IgD-negative memory B cell (primary cell): Measurements from ENCODE around the gene ARAP2. TPM values are rescaled to one million over a fixed set of nuclear protein-coding genes. Genes with fewer than 3 reads are reported as not detected.
A peak's percentile ranks its signal among the peaks of the same experiment; 100 is the strongest.

ENCODE experiments used
- H3K27ac Mint-ChIP-seq, 3 donors: one replicate each; pipeline ENCODE4 v1.8.0; 2020 to 2022; ENCODE audit warnings: mild to moderate bottlenecking in 3 of 3, mixed read lengths in 3 of 3, moderate library complexity in 1 of 3
- H3K27me3 Mint-ChIP-seq: one replicate; pipeline ENCODE4 v1.8.0; 2021; ENCODE audit warnings: mixed read lengths
- H3K36me3 Mint-ChIP-seq: one replicate; pipeline ENCODE4 v1.8.0; 2020; ENCODE audit warnings: mild to moderate bottlenecking, mixed read lengths
- H3K4me1 Mint-ChIP-seq, 3 donors: one replicate each; pipeline ENCODE4 v1.8.0; 2020 to 2022; ENCODE audit warnings: mixed read lengths in 3 of 3, mild to moderate bottlenecking in 1 of 3
- H3K4me3 Mint-ChIP-seq, 4 donors: one replicate each; pipeline ENCODE4 v1.8.0; 2020 to 2022; ENCODE audit warnings: mild to moderate bottlenecking in 4 of 4, mixed read lengths in 4 of 4, moderate library complexity in 3 of 4
- H3K9me3 Mint-ChIP-seq, 3 donors: one replicate each; pipeline ENCODE4 v1.8.0; 2020 to 2021; ENCODE audit warnings: mixed read lengths in 3 of 3, mild to moderate bottlenecking in 1 of 3
- polyA plus RNA-seq: library from polyadenylated mRNA; unstranded; fragments of 300-500 nt; fragmentation: Illumina TruSeq; gene quantifications from one replicate; pipeline ENCODE4 v1.2.3, GENCODE V29; 2021

The ARAP2 gene
- polyA plus RNA-seq, 1 donor from 2014 or later, result 20.8 TPM

DNA sequence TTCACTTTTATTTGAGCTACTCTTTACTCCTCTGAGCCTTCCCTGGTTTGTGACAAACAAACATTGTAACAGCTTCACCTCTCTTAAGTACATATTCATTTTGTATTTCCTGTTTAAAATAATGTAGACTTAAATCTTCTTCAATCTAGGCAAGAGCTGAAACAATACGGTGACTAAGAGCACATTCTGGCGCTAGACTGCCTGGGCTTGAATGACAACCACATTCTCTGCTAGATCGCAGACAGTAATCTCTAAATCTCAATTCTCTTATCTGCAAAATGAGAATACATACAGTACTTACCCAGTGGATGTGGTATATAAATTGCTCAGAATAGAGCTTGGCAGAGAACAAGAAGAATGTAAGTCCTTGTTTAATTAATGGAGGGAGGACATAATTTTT lies 144.8 kb downstream of the ARAP2 start:
- Mint-ChIP-seq H3K9me3 (peaks cover 0 to 6% (median 2%) of the 10 kb centered on the region in 3 donors), H3K27me3 (no peaks in the 10 kb centered on the region), H3K27ac (no peak overlapping the region), H3K4me1 (no peaks in the 10 kb centered on the region), H3K36me3 (peaks cover 32% of the 10 kb centered on the region), H3K4me3 (no peak overlapping the region)

DNA sequence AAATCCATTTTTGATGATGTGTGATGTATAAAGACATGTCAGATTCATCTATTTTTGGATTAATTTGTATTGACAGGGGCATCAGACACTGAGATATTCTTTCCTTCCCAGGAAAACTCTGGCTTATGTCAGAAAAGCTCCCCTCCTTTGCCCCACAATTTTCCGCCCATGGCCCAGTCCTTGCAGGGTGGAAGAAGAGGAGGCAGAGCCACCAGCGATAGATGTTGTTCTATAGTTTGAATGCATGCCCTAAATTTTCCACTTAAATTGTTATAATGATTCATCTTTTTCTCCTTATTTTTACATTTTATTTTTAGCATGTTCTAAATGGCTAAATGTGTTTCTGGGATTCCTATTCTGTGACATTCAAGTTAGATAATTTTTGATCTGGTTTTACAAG lies 149.3 kb downstream of the ARAP2 start:
- Mint-ChIP-seq H3K36me3 (peaks cover 17% of the 10 kb centered on the region), H3K4me3 (no peak overlapping the region)

DNA sequence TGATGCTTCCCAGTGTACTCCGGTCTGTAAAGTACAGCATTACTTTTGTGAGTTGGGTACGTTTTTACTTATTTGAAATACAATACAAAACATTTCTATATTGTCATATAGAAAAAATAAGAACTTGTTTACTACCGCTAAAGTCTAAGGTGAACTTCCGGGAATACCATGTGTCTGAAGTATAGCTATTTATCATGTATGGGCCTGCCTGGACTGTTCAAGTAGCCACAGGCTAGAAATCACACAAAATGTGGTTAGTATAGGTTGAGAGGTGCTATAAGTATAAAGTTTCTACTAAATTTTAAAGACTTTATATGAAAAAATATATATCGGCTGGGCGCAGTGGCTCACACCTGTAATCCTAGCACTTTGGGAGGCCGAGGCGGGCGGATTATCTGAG lies 152.3 kb downstream of the ARAP2 start:
- Mint-ChIP-seq H3K9me3 (no peaks in the 10 kb centered on the region), H3K27me3 (no peaks in the 10 kb centered on the region), H3K4me3 (no peak overlapping the region), H3K36me3 (peaks cover 10% of the 10 kb centered on the region), H3K4me1 (no peaks in the 10 kb centered on the region), H3K27ac (no peak overlapping the region)

More for the DNA sequence above, 149.3 kb downstream of the ARAP2 start:
- no peaks in the 10 kb centered on the region for H3K9me3 Mint-ChIP-seq
- no peaks in the 10 kb centered on the region for H3K27me3 Mint-ChIP-seq
- H3K4me1 Mint-ChIP-seq, result no peaks in the 10 kb centered on the region
- no peak overlapping the region for H3K27ac Mint-ChIP-seq

DNA sequence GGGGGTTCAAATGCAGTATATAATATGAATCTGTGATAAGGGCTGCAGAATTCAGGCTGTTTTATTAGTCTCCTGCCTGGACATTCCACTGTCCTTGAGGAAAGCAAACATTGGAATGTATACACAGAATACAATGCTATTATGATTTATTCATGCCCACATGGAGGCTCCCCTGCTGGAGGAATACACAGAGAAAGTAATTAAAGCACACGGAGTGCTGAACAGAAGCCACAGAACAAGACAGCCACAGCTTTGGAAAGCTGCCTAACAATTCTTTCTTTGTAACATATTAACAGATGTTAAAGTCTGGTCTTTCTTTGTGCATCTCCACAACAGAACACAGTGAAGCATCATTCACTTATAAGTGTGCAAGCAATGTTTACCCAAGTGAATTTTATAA lies 155.8 kb downstream of the ARAP2 start:
- no peaks in the 10 kb centered on the region for H3K4me1 Mint-ChIP-seq

DNA sequence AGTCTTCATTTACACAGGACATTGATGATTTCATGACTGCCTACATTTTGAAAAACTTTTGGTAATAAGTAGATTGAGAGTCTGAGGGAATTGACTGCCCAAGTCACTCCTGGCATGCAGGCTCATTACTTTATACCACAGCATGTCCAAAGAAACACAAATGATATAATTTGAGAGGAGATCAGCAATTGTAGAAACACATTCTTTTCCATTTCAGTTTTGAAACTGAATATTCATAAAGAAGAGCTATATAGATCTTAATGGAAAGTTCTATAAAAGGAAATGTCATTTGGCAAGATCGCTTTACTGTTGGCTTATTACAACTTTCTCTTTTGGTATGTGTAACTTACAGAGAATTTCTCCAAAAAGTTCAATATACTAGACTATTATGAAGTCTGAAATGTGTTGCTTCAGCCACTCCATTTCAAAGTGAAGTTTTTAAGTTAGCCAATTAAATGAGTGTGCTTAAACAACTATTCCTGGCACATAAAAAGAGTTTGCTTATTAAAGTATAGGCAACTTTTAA lies 158.0 kb downstream of the ARAP2 start:
- Mint-ChIP-seq H3K27ac (no peak overlapping the region), H3K4me3 (no peak overlapping the region), H3K36me3 (peaks cover 5% of the 10 kb centered on the region), H3K9me3 (no peaks in the 10 kb centered on the region), H3K27me3 (no peaks in the 10 kb centered on the region), H3K4me1 (no peaks in the 10 kb centered on the region)

More for the DNA sequence above, 155.8 kb downstream of the ARAP2 start:
- no peak overlapping the region for H3K4me3 Mint-ChIP-seq
- no peaks in the 10 kb centered on the region for H3K9me3 Mint-ChIP-seq
- H3K27me3 Mint-ChIP-seq, result no peaks in the 10 kb centered on the region
- peaks cover 6% of the 10 kb centered on the region for H3K36me3 Mint-ChIP-seq
- no peak overlapping the region for H3K27ac Mint-ChIP-seq

DNA sequence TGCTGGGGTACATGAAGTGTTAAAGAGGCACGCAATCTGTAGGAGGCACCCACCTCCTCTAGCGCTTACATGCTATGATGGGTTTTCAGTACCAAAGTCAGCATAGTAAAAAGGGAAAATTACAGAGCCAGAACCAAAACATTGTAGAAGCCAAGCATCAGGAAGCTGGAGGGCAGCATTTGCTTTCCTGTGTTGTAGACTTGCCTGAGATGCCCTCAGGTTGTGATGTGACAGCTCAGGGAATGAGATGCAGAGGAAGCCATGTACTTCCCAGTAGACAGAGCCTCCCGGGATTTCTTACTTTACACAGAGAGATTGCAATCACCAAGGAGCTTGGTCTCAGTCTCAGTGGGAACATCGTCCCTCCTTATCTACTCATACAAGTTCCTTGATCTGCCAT lies 161.5 kb downstream of the ARAP2 start:
- Mint-ChIP-seq H3K9me3 (no peaks in the 10 kb centered on the region), H3K36me3 (peaks cover 6% of the 10 kb centered on the region), H3K27me3 (no peaks in the 10 kb centered on the region), H3K4me3 (no peak overlapping the region), H3K27ac (no peak overlapping the region), H3K4me1 (no peaks in the 10 kb centered on the region)

DNA sequence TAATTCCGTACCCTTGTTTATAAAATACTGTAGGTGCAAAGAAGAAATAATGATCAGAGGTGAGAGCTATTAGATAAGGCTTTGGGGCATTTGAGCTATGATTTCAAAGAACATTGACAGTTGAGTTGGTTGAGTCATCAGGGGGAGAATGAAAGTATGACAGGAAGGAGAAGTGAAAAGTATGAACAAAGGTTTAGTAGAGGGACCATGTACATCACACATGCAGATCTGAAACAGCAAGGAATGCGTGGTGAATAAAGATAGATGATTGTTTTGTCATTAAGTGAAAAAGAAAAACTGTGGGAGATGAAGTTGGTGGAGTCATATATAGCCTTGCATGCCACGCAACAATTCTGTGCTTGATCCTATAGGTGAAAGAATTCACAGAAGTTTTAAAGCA lies 163.1 kb downstream of the ARAP2 start:
- peaks cover 5% of the 10 kb centered on the region for H3K36me3 Mint-ChIP-seq
- H3K27me3 Mint-ChIP-seq, result no peaks in the 10 kb centered on the region
- H3K9me3 Mint-ChIP-seq, result no peaks in the 10 kb centered on the region
- H3K27ac Mint-ChIP-seq, result no peak overlapping the region
- H3K4me3 Mint-ChIP-seq, result no peak overlapping the region
- no peaks in the 10 kb centered on the region for H3K4me1 Mint-ChIP-seq

DNA sequence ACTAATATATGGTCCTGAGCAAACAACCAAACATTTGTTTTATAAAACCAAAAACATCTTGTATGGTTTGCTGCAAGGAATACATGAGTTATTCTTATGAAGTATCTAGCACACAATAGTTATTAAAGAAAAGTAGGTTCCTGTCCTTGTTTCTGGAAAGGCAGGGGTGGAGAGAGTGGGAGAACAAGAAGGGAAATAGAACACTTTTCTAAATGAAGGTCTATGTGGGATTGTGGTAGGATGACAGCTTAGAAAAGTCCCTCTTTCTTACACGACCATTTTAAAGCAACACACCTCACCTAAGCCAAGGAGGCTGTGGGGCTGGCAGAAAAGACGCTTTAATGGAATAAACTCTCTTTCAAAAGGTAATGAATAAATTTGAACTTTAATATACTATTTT lies 164.6 kb downstream of the ARAP2 start:
- peak overlapping the region in 1 of 3 donors; percentile 18 for H3K27ac Mint-ChIP-seq
- H3K9me3 Mint-ChIP-seq, result no peaks in the 10 kb centered on the region
- H3K27me3 Mint-ChIP-seq, result no peaks in the 10 kb centered on the region
- H3K4me3 Mint-ChIP-seq, result no peak overlapping the region
- no peaks in the 10 kb centered on the region for H3K4me1 Mint-ChIP-seq
- H3K36me3 Mint-ChIP-seq, result peaks cover 5% of the 10 kb centered on the region

DNA sequence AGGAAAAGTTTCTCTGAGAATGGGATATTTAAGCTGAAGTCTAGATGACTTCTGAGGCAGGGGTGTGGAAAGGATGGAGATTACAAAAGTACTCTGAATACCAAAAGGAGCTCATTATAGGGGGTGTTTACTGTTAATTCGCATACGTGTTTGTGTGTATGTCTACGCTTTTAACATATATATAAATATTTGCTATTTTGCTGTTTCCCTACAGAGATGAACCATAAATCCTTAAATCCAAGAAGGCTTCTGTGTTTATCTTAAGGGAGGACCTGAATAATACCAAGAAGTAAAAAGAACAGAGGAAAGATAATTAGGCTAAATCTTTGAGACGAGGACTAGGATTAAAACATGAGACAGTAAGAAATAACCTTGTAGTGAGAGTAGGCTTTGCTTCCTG lies 166.0 kb downstream of the ARAP2 start:
- Mint-ChIP-seq H3K4me1 (no peaks in the 10 kb centered on the region), H3K36me3 (peaks cover 4% of the 10 kb centered on the region), H3K4me3 (no peak overlapping the region), H3K27ac (no peak overlapping the region), H3K9me3 (no peaks in the 10 kb centered on the region), H3K27me3 (no peaks in the 10 kb centered on the region)

DNA sequence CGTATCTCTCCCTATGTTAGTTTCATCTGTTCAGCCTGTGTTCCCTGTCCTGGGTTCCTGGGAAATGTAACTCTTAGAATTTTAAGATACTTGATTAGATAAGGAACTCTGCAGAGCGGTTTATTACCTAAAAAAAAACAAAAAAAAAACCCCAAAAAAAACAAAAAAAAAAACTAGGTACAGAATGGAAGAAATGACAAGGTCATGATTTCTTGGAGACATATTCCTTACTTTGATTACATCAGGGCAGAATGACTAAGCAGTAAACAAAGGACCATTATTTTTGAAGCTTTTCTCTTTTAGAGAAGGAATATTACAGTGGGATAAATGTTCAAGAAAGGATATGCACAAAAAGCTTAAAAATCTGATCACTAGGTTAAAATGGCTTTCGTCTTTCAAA lies 171.8 kb downstream of the ARAP2 start:
- no peak overlapping the region for H3K27ac Mint-ChIP-seq
- H3K4me1 Mint-ChIP-seq, result no peaks in the 10 kb centered on the region
- no peaks in the 10 kb centered on the region for H3K9me3 Mint-ChIP-seq
- no peaks in the 10 kb centered on the region for H3K27me3 Mint-ChIP-seq
- no peak overlapping the region for H3K4me3 Mint-ChIP-seq
- peaks cover 12% of the 10 kb centered on the region for H3K36me3 Mint-ChIP-seq

DNA sequence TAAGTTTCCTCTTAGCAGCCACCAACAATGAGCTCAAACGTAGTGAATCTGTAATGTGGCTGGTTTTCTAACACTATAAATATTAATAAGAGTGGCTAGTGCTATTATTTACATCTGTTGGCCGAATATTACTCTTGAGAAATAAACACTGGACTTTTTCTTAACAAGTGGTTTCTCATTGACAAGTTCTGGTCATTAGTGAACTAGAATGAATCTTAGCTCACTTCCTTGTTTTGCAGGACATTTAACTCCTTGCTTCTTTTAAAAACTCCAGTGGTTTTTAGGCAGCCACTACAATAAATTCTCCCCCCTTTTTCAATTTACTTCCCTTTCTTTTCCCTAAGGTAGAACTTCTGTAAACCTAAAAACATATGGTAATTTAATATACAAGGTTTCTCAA lies 177.2 kb downstream of the ARAP2 start:
- Mint-ChIP-seq H3K36me3 (peaks cover 12% of the 10 kb centered on the region), H3K27me3 (no peaks in the 10 kb centered on the region), H3K27ac (peak overlapping the region in 2 of 3 donors; percentile 31 to 71), H3K4me1 (no peaks in the 10 kb centered on the region), H3K4me3 (no peak overlapping the region), H3K9me3 (peaks cover 0 to 3% (median 0%) of the 10 kb centered on the region in 3 donors)

DNA sequence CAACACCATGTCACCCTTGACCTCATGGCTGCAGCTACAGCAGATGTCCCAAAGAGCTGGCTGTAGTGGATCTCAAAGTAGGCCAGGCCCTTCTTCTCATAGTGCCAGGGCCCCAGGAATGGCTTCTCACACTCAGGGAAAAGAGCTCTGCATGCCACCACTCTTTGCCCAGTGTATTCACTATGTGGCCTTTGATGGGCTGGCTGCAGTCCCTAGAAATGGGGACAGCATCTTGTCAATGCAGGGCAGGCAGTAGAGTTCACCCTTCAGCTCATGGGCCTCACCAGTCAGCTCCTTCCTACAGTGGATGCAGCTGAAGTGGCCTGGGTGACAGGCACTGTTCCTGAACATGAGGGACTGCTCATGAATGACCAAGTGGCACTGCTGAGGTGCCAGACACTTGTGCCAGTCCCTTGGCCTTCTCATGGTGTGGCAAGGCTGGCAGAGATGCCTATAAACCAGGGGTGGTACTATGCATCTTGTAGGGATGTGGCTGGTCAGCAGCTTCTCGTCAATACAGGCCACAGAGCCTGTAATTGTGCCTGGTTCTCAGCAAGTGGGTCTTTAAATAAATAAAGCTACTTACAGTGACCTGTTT lies 178.9 kb downstream of the ARAP2 start:
- Mint-ChIP-seq H3K4me3 (no peak overlapping the region), H3K4me1 (no peaks in the 10 kb centered on the region), H3K27me3 (no peaks in the 10 kb centered on the region), H3K36me3 (peaks cover 12% of the 10 kb centered on the region), H3K9me3 (peaks cover 0 to 9% (median 2%) of the 10 kb centered on the region in 3 donors), H3K27ac (no peak overlapping the region)

DNA sequence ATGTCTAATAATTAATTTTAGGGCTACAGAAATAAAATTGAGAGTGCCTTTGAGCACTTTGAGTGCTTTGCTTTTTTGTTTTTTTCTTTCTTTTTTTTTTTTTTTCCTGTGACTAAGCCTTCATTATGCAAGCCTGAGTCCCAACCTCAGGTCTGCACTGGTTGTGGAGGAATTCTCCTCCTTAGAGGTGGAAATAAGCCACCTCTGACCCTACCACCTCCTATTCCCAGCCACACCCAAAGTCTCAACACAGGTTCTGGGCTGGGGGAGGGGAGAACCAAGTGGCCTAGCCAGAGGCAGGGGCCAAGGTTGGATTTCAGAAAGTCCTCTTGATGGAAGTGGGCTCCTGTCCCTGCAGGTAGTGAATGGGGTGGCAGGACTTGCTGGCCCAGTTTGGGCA lies 180.2 kb downstream of the ARAP2 start:
- H3K9me3 Mint-ChIP-seq, result peaks cover 0 to 9% (median 2%) of the 10 kb centered on the region in 3 donors
- H3K27me3 Mint-ChIP-seq, result no peaks in the 10 kb centered on the region
- no peaks in the 10 kb centered on the region for H3K4me1 Mint-ChIP-seq
- H3K4me3 Mint-ChIP-seq, result no peak overlapping the region
- peaks cover 6% of the 10 kb centered on the region for H3K36me3 Mint-ChIP-seq
- peak overlapping the region in 1 of 3 donors; percentile 51 for H3K27ac Mint-ChIP-seq

DNA sequence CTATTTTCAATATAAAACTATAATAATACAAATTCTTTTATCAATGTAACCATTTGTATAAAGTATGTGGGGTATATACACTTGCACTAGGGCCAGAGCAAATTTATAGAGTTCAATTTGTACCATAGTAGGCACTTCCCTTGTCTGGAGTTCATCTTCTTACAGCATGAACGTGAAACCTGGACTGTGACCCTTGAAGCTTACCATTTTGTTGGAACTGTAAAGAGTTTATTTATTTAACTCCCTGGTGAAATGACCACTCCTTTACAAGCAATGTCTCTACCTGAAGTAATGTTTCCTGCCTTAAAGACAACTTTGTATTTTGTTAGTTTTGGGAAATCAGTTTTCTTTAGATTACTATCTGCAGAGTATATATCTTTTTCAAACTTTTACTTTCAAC lies 188.2 kb downstream of the ARAP2 start:
- Mint-ChIP-seq H3K9me3 (no peaks in the 10 kb centered on the region), H3K36me3 (no peaks in the 10 kb centered on the region), H3K4me3 (no peak overlapping the region), H3K27ac (no peak overlapping the region), H3K4me1 (no peaks in the 10 kb centered on the region), H3K27me3 (no peaks in the 10 kb centered on the region)

DNA sequence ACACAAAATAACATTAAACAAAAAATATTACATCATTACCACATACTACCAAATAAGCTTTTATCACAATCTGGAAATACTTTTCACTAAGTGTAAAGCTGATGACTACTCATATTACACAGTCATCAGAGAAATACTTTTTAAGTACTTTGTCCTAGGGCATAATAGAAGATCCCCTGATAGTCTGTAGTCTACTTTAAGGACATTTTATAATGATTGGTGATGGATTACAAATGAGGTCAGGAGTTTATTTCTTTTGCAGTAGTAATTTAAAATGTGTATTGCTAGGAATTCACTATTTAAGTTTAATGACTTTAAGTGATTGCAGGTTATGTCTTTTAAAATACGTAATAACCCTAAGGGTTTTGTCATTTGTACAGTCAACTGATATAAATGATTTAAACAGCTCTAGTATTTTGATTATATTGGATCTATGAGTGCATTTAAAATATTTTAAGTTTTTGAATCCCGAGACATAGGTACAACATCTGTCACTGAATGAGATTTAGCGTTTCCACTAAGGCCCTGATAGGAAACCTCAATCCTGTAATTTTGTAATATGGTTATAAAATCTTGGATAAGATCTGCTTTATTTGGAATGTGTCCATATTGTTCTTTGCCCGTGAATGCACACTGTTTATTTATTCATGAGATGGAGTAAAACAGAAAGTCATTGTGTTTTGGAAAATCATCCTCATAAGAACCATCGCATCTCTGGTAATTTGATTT lies 189.5 kb downstream of the ARAP2 start:
- Mint-ChIP-seq H3K27ac (no peak overlapping the region), H3K27me3 (no peaks in the 10 kb centered on the region), H3K9me3 (no peaks in the 10 kb centered on the region), H3K4me3 (no peak overlapping the region), H3K36me3 (no peaks in the 10 kb centered on the region), H3K4me1 (no peaks in the 10 kb centered on the region)

DNA sequence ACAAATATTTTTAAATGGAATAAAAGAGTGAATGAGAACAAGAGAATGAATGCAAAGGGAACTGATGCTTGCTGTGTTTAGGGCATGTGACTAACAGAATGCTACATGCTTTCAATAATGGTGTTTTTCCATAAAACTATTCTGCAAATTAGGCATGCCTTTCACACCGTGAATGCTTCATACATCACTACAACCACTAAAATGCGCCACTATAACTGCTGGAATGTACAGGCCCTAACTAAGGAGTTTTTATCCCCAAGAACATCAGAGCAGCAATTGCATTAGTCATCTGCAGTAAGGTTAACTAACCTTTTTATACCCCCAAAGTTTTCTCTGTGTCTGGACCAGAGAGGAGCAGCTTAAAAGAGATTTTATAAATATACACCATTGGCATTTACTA lies 190.4 kb downstream of the ARAP2 start:
- Mint-ChIP-seq H3K4me3 (no peak overlapping the region), H3K27ac (no peak overlapping the region), H3K4me1 (no peaks in the 10 kb centered on the region)

More for the DNA sequence above, 190.4 kb downstream of the ARAP2 start:
- Mint-ChIP-seq H3K36me3 (no peaks in the 10 kb centered on the region), H3K27me3 (no peaks in the 10 kb centered on the region), H3K9me3 (no peaks in the 10 kb centered on the region)
